Astrocyte (in vitro differentiated cells and primary cell): ENCODE data around the gene UVRAG. TPM values are rescaled to one million over a fixed set of nuclear protein-coding genes. Genes with fewer than 3 reads are reported as not detected.

Experiments used
- DNase-seq: peaks from one replicate; pipeline ENCODE4 v3.0.0-alpha.2; 2010; ENCODE audit warnings: low read depth
- FAIRE-seq: peaks from 2 replicates; lab custom pipeline; 2011; peaks lifted over from hg19 to GRCh38; lab: Jason Lieb, UNC
- H2AFZ ChIP-seq: 2 replicates; pipeline ENCODE4 v1.6.0; 2012; ENCODE audit warnings: low read depth, low read length, inconsistent platforms
- H3K27ac ChIP-seq: 2 replicates; pipeline ENCODE4 v1.5.1; 2011; ENCODE audit warnings: low read depth, low read length, inconsistent platforms
- H3K27me3 ChIP-seq: 2 replicates; pipeline ENCODE4 v1.6.0; 2011; ENCODE audit warnings: low read length, inconsistent platforms; ENCODE audit not compliant: insufficient read depth
- H3K36me3 ChIP-seq: 2 replicates; pipeline ENCODE4 v1.5.1; 2011; ENCODE audit warnings: low read length, inconsistent platforms; ENCODE audit not compliant: insufficient read depth
- H3K4me1 ChIP-seq: 2 replicates; pipeline ENCODE4 v1.5.1; 2011; ENCODE audit warnings: low read length, inconsistent platforms; ENCODE audit not compliant: insufficient read depth
- H3K4me2 ChIP-seq: 2 replicates; pipeline ENCODE4 v1.6.0; 2012; ENCODE audit warnings: low read length, inconsistent platforms
- H3K4me3 ChIP-seq: 2 replicates; pipeline ENCODE4 v1.5.1; 2011; ENCODE audit warnings: low read depth, mild to moderate bottlenecking, low read length, inconsistent platforms; ENCODE audit not compliant: insufficient read depth
- H3K79me2 ChIP-seq: 2 replicates; pipeline ENCODE4 v1.6.0; 2012; ENCODE audit warnings: mild to moderate bottlenecking, low read length, inconsistent platforms; ENCODE audit not compliant: insufficient read depth
- H3K9ac ChIP-seq: 2 replicates; pipeline ENCODE4 v1.6.0; 2012; ENCODE audit warnings: mild to moderate bottlenecking, low read length, inconsistent platforms
- H3K9me3 ChIP-seq: 2 replicates; pipeline ENCODE4 v1.5.1; 2012; ENCODE audit warnings: low read depth, mild to moderate bottlenecking, low read length, inconsistent platforms; ENCODE audit not compliant: insufficient read depth
- H4K20me1 ChIP-seq: 2 replicates; pipeline ENCODE4 v1.6.0; 2012; ENCODE audit warnings: low read length, inconsistent platforms; ENCODE audit not compliant: insufficient read depth
- H3K27ac Mint-ChIP-seq: one replicate; pipeline ENCODE4 v1.8.0; 2021; ENCODE audit warnings: mild to moderate bottlenecking, mixed read lengths; ENCODE audit not compliant: unreplicated experiment
- H3K27me3 Mint-ChIP-seq: one replicate; pipeline ENCODE4 v1.8.0; 2021; ENCODE audit warnings: low read depth, mixed read lengths; ENCODE audit not compliant: unreplicated experiment
- H3K36me3 Mint-ChIP-seq: one replicate; pipeline ENCODE4 v1.8.0; 2021; ENCODE audit warnings: low read depth, mixed read lengths; ENCODE audit not compliant: unreplicated experiment
- H3K4me1 Mint-ChIP-seq: one replicate; pipeline ENCODE4 v1.8.0; 2021; ENCODE audit warnings: low read depth, mixed read lengths; ENCODE audit not compliant: unreplicated experiment
- H3K4me3 Mint-ChIP-seq: one replicate; pipeline ENCODE4 v1.8.0; 2021; ENCODE audit warnings: mild to moderate bottlenecking, moderate library complexity, mixed read lengths; ENCODE audit not compliant: unreplicated experiment
- H3K9me3 Mint-ChIP-seq: one replicate; pipeline ENCODE4 v1.8.0; 2021; ENCODE audit warnings: mild to moderate bottlenecking, mixed read lengths; ENCODE audit not compliant: unreplicated experiment
- CTCF ChIP-seq: IDR thresholded peaks from 2 replicates; pipeline ENCODE4 v1.5.1; 2011; ENCODE audit warnings: low read depth, mild to moderate bottlenecking, inconsistent platforms, low read length, moderate library complexity; ENCODE audit not compliant: insufficient read depth
- EZH2 ChIP-seq: IDR thresholded peaks from 2 replicates; pipeline ENCODE4 v1.6.1; 2012; ENCODE audit warnings: mild to moderate bottlenecking, low read length, inconsistent platforms; ENCODE audit not compliant: insufficient read depth
- total RNA-seq: library from RNA; stranded (reverse); gene quantifications from 2 replicates; pipeline ENCODE4 v1.2.1, GENCODE V29; 2021

Gene UVRAG
- total RNA-seq, 1 donor from 2014 or later: 15.3 TPM

GRCh38 chr11:75858613-75859012 lies 43.6 kb downstream of the UVRAG start:
- no peak for TF ChIP-seq CTCF
- TF ChIP-seq EZH2: no peak
- H3K4me3 ChIP-seq: no peak overlapping the region
- Mint-ChIP-seq H3K4me1 (peaks cover 7% of the 10 kb centered on the region), H3K27me3 (no peaks in the 10 kb centered on the region), H3K36me3 (no peaks in the 10 kb centered on the region), H3K9me3 (no peaks in the 10 kb centered on the region), H3K4me3 (no peak overlapping the region), H3K27ac (no peak overlapping the region)
- no peak overlapping the region for H2AFZ ChIP-seq
- no peaks in the 10 kb centered on the region for H3K27me3 ChIP-seq
- H3K9ac ChIP-seq: no peak overlapping the region
- H4K20me1 ChIP-seq: peaks cover 5% of the 10 kb centered on the region
- H3K79me2 ChIP-seq: peaks cover 3% of the 10 kb centered on the region
- no peak overlapping the region for H3K4me2 ChIP-seq
- FAIRE-seq (peak; percentile 58), DNase-seq (peak; percentile 63)
- H3K9me3 ChIP-seq: no peaks in the 10 kb centered on the region
- no peak overlapping the region for H3K27ac ChIP-seq
- no peaks in the 10 kb centered on the region for H3K36me3 ChIP-seq
- no peaks in the 10 kb centered on the region for H3K4me1 ChIP-seq

GRCh38 chr11:75859614-75860013 lies 44.6 kb downstream of the UVRAG start:
- H3K27ac Mint-ChIP-seq: no peak overlapping the region
- no peak for TF ChIP-seq EZH2
- no peak for TF ChIP-seq CTCF
- Histone ChIP-seq H3K27me3 (no peaks in the 10 kb centered on the region), H3K4me1 (no peaks in the 10 kb centered on the region), H4K20me1 (peaks cover 2% of the 10 kb centered on the region), H3K36me3 (no peaks in the 10 kb centered on the region), H3K9ac (no peak overlapping the region), H3K79me2 (peaks cover 3% of the 10 kb centered on the region), H3K4me3 (no peak overlapping the region), H3K4me2 (no peak overlapping the region), H3K9me3 (no peaks in the 10 kb centered on the region), H2AFZ (no peak overlapping the region), H3K27ac (no peak overlapping the region)
- FAIRE-seq: no peak
- H3K4me1 Mint-ChIP-seq: peaks cover 7% of the 10 kb centered on the region
- no peak overlapping the region for H3K4me3 Mint-ChIP-seq
- no peaks in the 10 kb centered on the region for H3K9me3 Mint-ChIP-seq
- DNase-seq: no peak
- H3K36me3 Mint-ChIP-seq: peaks cover 2% of the 10 kb centered on the region
- no peaks in the 10 kb centered on the region for H3K27me3 Mint-ChIP-seq

GRCh38 chr11:75862437-75862836 lies 47.4 kb downstream of the UVRAG start:
- no peak for TF ChIP-seq EZH2
- TF ChIP-seq CTCF: no peak
- Histone ChIP-seq H3K4me3 (no peak overlapping the region), H3K9ac (no peak overlapping the region), H3K4me1 (no peaks in the 10 kb centered on the region), H3K27ac (no peak overlapping the region), H3K9me3 (no peaks in the 10 kb centered on the region), H3K27me3 (no peaks in the 10 kb centered on the region), H2AFZ (no peak overlapping the region), H3K4me2 (no peak overlapping the region), H3K36me3 (no peaks in the 10 kb centered on the region), H4K20me1 (peaks cover 2% of the 10 kb centered on the region), H3K79me2 (peaks cover 3% of the 10 kb centered on the region)
- Mint-ChIP-seq H3K27ac (no peak overlapping the region), H3K4me1 (peaks cover 7% of the 10 kb centered on the region), H3K36me3 (peaks cover 2% of the 10 kb centered on the region), H3K9me3 (no peaks in the 10 kb centered on the region), H3K4me3 (no peak overlapping the region), H3K27me3 (no peaks in the 10 kb centered on the region)
- no peak for DNase-seq
- FAIRE-seq: no peak
